Hepatocyte (in vitro differentiated cells): ENCODE measurements around the gene ADCYAP1R1.

Source experiments
- CTCF ChIP-seq: fragments of 200-600 bp; sonication (generic); IDR thresholded peaks from 2 replicates; pipeline ENCODE4 v1.5.1; 2016; ENCODE audit warnings: antibody characterized with exemption, mild to moderate bottlenecking; ENCODE audit not compliant: poor library complexity
- EZH2phosphoT487 ChIP-seq: fragments of 200-600 bp; sonication (generic); IDR thresholded peaks from one replicate; pipeline ENCODE4 v1.6.1; 2018; ENCODE audit warnings: antibody characterized with exemption, mild to moderate bottlenecking, low read depth, moderate library complexity; ENCODE audit not compliant: unreplicated experiment, severe bottlenecking

- TF ChIP-seq CTCF (no peak), EZH2phosphoT487 (no peak)
Measured at GRCh38 chr7:31004393-31004792, 47.7 kb upstream of the ADCYAP1R1 start.
